HEK293T (cell line): ENCODE data around the gene H6PD.

Source experiments
- CTCF ChIA-PET: fragments of 350-600 bp; formaldehyde crosslinking; extraction: SDS; loops from one replicate; lab custom pipeline; 2021; ENCODE audit warnings: antibody characterized with exemption, inconsistent platforms; lab: Yijun Ruan, JAX
- POLR2A ChIA-PET: fragments of 350-600 bp; formaldehyde crosslinking; extraction: SDS; loops from one replicate; lab custom pipeline; 2020; ENCODE audit warnings: antibody characterized with exemption, inconsistent platforms; lab: Yijun Ruan, JAX
- DNase-seq: peaks from one replicate; pipeline ENCODE4 v3.0.0; 2012; ENCODE audit warnings: mixed read lengths; ENCODE audit errors: extremely low spot score
- ARNT ChIP-seq: fragments of 450-650 bp; IDR thresholded peaks from 2 replicates; pipeline ENCODE4 v1.6.1; 2017; ENCODE audit warnings: mild to moderate bottlenecking
- BHLHE40 ChIP-seq: fragments of 450-650 bp; IDR thresholded peaks from 2 replicates; pipeline ENCODE4 v1.6.1; 2016; ENCODE audit warnings: mild to moderate bottlenecking, moderate library complexity, borderline replicate concordance
- CTBP1 ChIP-seq: fragments of 450-650 bp; IDR thresholded peaks from 2 replicates; pipeline ENCODE4 v1.6.1; 2016; ENCODE audit warnings: borderline replicate concordance
- ELF4 ChIP-seq: fragments of 450-650 bp; IDR thresholded peaks from 2 replicates; pipeline ENCODE4 v1.6.1; 2017; ENCODE audit warnings: antibody characterized with exemption
- FOXA1 ChIP-seq: fragments of 450-650 bp; IDR thresholded peaks from 2 replicates; pipeline ENCODE4 v1.6.1; 2016; ENCODE audit warnings: mild to moderate bottlenecking
- FOXK2 ChIP-seq: fragments of 450-650 bp; IDR thresholded peaks from 2 replicates; pipeline ENCODE4 v1.6.1; 2016; ENCODE audit warnings: mild to moderate bottlenecking
- FOXM1 ChIP-seq: fragments of 450-650 bp; IDR thresholded peaks from 2 replicates; pipeline ENCODE4 v1.6.1; 2017; ENCODE audit warnings: mild to moderate bottlenecking, borderline replicate concordance
- HDGF ChIP-seq: fragments of 450-650 bp; IDR thresholded peaks from 2 replicates; pipeline ENCODE4 v1.6.1; 2017; ENCODE audit warnings: antibody characterized with exemption, borderline replicate concordance
- L3MBTL2 ChIP-seq: fragments of 450-650 bp; conservative IDR thresholded peaks from 2 replicates; pipeline ENCODE4 v1.6.1; 2016; ENCODE audit warnings: mild to moderate bottlenecking
- LEF1 ChIP-seq: fragments of 450-650 bp; IDR thresholded peaks from 2 replicates; pipeline ENCODE4 v1.6.1; 2017; ENCODE audit warnings: mild to moderate bottlenecking, borderline replicate concordance
- NFRKB ChIP-seq: fragments of 450-650 bp; IDR thresholded peaks from 2 replicates; pipeline ENCODE4 v1.6.1; 2016; ENCODE audit warnings: mild to moderate bottlenecking, moderate library complexity
- SP1 ChIP-seq: fragments of 450-650 bp; IDR thresholded peaks from 2 replicates; pipeline ENCODE4 v1.6.1; 2017
- SUZ12 ChIP-seq: fragments of 450-650 bp; IDR thresholded peaks from 2 replicates; pipeline ENCODE4 v1.6.1; 2016; ENCODE audit warnings: mild to moderate bottlenecking
- TARDBP ChIP-seq: fragments of 450-650 bp; IDR thresholded peaks from 2 replicates; pipeline ENCODE4 v1.6.1; 2016
- ZNF384 ChIP-seq: fragments of 450-650 bp; IDR thresholded peaks from 2 replicates; pipeline ENCODE4 v1.6.1; 2016
- TF ChIP-seq, protein P1 (sequence below): fragments of 450-650 bp; IDR thresholded peaks from 2 replicates; pipeline ENCODE4 v1.6.1; 2016

The H6PD gene

DNA sequence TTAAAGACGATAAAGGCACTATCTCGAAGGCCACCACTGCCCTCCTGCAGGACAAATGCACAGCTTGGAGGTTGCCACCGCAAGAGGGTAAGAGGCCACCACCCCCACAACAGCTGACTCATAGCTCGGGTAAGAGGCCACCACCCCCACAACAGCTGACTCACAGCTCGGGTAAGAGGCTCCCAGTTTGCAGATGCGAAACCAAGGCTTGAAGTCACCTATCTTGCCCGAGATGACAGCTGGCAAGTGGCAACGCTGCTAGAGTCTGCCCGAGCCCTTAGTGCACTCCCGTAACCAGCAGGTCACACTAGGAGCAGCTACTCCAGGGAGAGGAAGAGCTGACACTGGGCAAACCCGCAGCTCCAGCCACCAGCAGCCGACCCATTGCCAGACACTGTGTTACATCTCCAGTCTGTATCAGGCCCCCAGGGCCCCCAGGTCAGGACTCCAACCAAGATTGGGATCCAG lies 41.0 kb downstream of the H6PD start:
- ChIA-PET CTCF (interaction anchor here (0.5 to 1.5 kb wide), 3 partner anchors 13 to 181 kb away, joined by 3 to 6 read pairs (median 3); no protein-coding TSS in a partner anchor), POLR2A (no interaction called here)
- DNase-seq: no peak
- TF ChIP-seq ELF4 (no peak), FOXM1 (no peak), CTBP1 (no peak), SP1 (no peak), ARNT (no peak), ZNF384 (no peak), LEF1 (no peak), SUZ12 (no peak), BHLHE40 (no peak), FOXA1 (no peak), HDGF (no peak), TARDBP (no peak), L3MBTL2 (no peak), FOXK2 (no peak)

DNA sequence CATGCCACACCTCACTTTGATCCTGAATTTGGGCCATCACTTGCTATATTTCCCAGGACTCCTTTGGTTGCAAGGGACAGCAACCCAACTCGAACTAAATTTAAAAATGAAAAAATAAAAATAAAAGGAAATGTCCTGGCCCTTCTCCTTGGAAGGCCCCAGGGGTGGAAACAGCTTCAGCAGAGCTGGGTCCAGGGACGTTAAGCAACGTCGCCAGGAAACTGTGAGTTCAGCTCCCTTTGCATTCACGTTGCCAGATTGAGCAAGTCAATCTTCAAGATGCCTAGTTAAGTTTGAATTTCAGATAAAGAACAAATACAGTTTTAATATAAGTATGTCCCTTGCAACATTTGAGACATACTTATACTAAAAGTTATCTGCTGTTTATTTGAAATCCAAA lies 43.5 kb downstream of the H6PD start:
- TF ChIP-seq FOXK2 (no peak), L3MBTL2 (no peak), CTBP1 (no peak), ELF4 (no peak), ARNT (no peak), FOXM1 (no peak), HDGF (no peak)
- TF ChIP-seq, protein P1, sequence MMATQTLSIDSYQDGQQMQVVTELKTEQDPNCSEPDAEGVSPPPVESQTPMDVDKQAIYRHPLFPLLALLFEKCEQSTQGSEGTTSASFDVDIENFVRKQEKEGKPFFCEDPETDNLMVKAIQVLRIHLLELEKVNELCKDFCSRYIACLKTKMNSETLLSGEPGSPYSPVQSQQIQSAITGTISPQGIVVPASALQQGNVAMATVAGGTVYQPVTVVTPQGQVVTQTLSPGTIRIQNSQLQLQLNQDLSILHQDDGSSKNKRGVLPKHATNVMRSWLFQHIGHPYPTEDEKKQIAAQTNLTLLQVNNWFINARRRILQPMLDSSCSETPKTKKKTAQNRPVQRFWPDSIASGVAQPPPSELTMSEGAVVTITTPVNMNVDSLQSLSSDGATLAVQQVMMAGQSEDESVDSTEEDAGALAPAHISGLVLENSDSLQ: no peak
- DNase-seq: no peak
- CTCF ChIA-PET: interaction anchor here (1.7 kb wide), 1 partner anchor 178 kb away, joined by 3 read pairs; no protein-coding TSS in a partner anchor
- POLR2A ChIA-PET: no interaction called here

DNA sequence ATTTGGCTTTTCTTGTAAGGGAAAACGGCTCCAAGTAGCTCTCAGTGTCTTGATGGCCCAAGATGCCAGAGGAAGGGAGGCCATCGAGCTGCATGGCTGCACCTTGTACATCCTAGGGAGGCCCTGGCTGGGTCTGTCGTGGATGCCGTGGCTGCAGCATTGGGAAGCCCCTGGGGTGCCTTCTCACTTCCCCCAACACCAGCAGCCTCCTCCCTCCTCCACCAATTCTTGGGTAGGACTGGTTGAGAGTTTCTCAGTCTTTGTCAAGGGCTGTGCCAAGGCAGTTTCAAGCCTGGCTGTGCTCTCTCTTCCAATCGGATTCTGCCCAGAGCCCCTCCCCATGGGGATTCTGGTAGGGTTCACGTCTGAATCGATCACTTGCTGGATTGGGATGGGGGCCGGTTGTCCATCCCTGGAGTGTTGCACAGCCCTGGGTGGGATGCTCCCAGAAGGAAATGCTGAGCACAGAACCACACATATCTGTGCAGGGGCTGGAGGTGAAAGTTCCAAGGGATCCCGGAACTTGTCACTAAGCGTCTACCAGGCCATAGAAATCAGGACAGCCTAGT lies 44.1 kb downstream of the H6PD start:
- POLR2A ChIA-PET: no interaction called here
- DNase-seq: no peak

DNA sequence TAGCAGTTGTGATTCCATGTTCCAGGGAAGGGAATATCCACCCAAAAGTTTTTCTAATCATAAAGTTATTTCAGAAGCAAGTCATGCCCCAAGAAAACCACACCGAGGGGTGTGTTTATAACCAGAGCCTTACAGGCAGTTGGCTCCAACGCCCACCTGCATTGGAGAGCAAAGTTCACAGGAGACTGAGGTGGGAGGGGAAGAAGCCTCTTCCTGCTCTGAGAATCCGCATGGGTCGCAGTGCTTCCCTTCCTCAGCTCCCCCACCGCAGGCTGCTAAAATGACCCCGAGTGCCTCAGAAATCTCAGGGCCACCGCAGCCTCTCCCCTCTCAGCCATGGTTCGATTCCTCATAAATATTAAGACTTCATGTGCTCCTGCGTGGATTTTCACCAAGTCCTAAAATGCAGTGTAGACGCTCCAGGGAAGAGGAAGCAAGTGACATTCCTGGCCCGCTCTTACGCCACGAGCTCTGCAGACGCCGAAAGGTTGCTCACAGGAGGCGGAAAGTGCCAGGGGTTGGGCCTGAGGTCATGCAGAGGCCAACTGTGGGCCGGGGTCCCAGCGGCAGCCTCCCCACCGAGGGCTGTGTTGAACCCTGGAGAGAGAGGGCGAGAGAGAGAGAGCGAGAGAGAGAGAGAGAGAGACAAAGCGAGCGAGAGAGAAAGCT lies 44.7 kb downstream of the H6PD start:
- no peak for DNase-seq
- ChIA-PET POLR2A (interaction anchor here (1.0 kb wide), 1 partner anchor 162 kb away, joined by 3 read pairs; no protein-coding TSS in a partner anchor), CTCF (no interaction called here)
- TF ChIP-seq NFRKB (no peak), ARNT (no peak), LEF1 (no peak), HDGF (no peak), L3MBTL2 (no peak), ZNF384 (no peak), SUZ12 (no peak), SP1 (no peak), CTBP1 (no peak), FOXK2 (no peak), ELF4 (no peak), BHLHE40 (no peak), FOXM1 (no peak), FOXA1 (no peak), TARDBP (no peak)
- TF ChIP-seq, protein P1: no peak

More for the DNA sequence above, 44.1 kb downstream of the H6PD start:
- TF ChIP-seq ELF4: no peak
- TF ChIP-seq HDGF: no peak
- TF ChIP-seq FOXK2: no peak
- no peak for TF ChIP-seq LEF1
- no peak for TF ChIP-seq TARDBP
- no peak for TF ChIP-seq FOXA1
- TF ChIP-seq ZNF384: no peak
- TF ChIP-seq, protein P1: no peak
- no peak for TF ChIP-seq BHLHE40
- TF ChIP-seq CTBP1: no peak
- TF ChIP-seq SP1: no peak
- TF ChIP-seq SUZ12: no peak
- TF ChIP-seq ARNT: no peak
- no peak for TF ChIP-seq FOXM1
- TF ChIP-seq NFRKB: no peak
- no peak for TF ChIP-seq L3MBTL2
- CTCF ChIA-PET: interaction anchor here (1.7 kb wide), 1 partner anchor 177 kb away, joined by 3 read pairs; no protein-coding TSS in a partner anchor

DNA sequence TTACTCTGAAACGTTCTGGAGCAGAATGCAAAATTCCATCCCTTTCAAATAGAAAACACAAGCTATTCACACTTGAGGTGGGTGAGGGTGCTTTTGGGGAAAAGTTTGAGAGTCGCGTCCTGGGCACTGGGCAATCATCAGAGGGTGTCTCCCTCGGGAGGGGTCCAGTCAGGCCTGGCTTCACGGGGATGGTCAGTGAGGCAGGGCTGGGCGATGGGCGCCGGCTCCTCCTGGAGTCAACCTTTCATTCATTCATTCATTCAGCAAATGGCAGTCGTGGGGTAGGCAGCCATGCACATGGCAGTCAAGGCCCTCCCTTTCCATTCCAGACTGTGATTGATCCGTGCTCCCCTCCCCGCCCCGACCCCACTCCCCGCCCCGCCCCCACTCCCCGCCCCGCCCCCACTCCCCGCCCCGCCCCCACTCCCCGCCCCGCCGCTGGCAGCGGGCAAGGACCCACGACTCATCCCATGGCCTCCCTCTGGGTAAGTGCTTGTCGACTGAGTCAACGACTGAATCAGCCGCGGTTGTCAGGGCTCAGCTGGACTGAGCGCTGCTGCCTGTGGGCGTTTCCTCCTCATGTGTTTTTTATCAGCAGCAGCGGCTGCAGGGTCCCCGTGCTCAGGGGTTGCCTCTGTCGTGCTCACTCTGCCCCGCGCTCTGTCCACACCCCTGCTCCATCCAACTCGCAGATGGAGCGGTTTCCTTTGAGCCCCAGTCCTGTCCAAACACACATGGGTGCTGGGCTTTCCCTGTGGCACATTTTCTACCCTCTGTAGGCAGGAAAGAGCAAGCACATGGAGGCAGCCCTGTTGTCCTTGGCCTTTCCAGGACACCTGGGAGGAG lies 45.7 kb downstream of the H6PD start:
- peak; percentile 28 for DNase-seq
- ChIA-PET CTCF (interaction anchor here (0.6 kb wide), 1 partner anchor 38 kb away, joined by 5 read pairs; no protein-coding TSS in a partner anchor), POLR2A (interaction anchor here (1.0 kb wide), 1 partner anchor 161 kb away, joined by 3 read pairs; no protein-coding TSS in a partner anchor)
- TF ChIP-seq ARNT: no peak
- no peak for TF ChIP-seq FOXM1
- no peak for TF ChIP-seq ZNF384
- TF ChIP-seq, protein P1: no peak
- TF ChIP-seq ELF4: no peak
- no peak for TF ChIP-seq LEF1
- no peak for TF ChIP-seq SUZ12
- no peak for TF ChIP-seq TARDBP
